IMR-90 (cell line): ENCODE results near the gene GABBR2.

Experiments used
- BHLHE40 ChIP-seq: fragments of 150-350 bp; IDR thresholded peaks from 2 replicates; pipeline ENCODE4 v1.6.1; 2016; ENCODE audit warnings: mild to moderate bottlenecking, low read depth, low read length
- CEBPB ChIP-seq: IDR thresholded peaks from 2 replicates; pipeline ENCODE4 v1.6.1; 2012; ENCODE audit warnings: low read depth, low read length, improper control_type of control experiment
- CTCF ChIP-seq: conservative IDR thresholded peaks from 2 replicates; pipeline ENCODE4 v1.5.1; 2012; ENCODE audit warnings: mild to moderate bottlenecking, low read depth, low read length, improper control_type of control experiment
- FOS ChIP-seq: fragments of 150-350 bp; IDR thresholded peaks from 2 replicates; pipeline ENCODE4 v1.6.1; 2016; ENCODE audit warnings: low read depth, low read length
- MAFK ChIP-seq: IDR thresholded peaks from 2 replicates; pipeline ENCODE4 v1.6.1; 2012; ENCODE audit warnings: low read depth, low read length, improper control_type of control experiment
- MXI1 ChIP-seq: IDR thresholded peaks from 2 replicates; pipeline ENCODE4 v1.6.1; 2012; ENCODE audit warnings: low read depth, mild to moderate bottlenecking, low read length, moderate library complexity, borderline replicate concordance
- POLR2A ChIP-seq: IDR thresholded peaks from 2 replicates; pipeline ENCODE4 v1.6.1; 2012; ENCODE audit warnings: mild to moderate bottlenecking, low read depth, low read length
- RAD21 ChIP-seq: IDR thresholded peaks from 2 replicates; pipeline ENCODE4 v1.6.1; 2012; ENCODE audit warnings: low read length, improper control_type of control experiment
- RCOR1 ChIP-seq: IDR thresholded peaks from 2 replicates; pipeline ENCODE4 v1.6.1; 2012; ENCODE audit warnings: mild to moderate bottlenecking, low read length, improper control_type of control experiment; ENCODE audit not compliant: insufficient replicate concordance
- RFX5 ChIP-seq: IDR thresholded peaks from 2 replicates; pipeline ENCODE4 v1.8.0; 2012; ENCODE audit warnings: low read depth, mild to moderate bottlenecking, low read length, moderate library complexity
- SMC3 ChIP-seq: fragments of 150-350 bp; IDR thresholded peaks from 2 replicates; pipeline ENCODE4 v1.6.1; 2016; ENCODE audit warnings: low read depth, mild to moderate bottlenecking, antibody characterized with exemption, low read length, moderate library complexity
- TF ChIP-seq, protein P1 (sequence below): fragments of 150-350 bp; IDR thresholded peaks from 2 replicates; pipeline ENCODE4 v1.6.1; 2017; ENCODE audit warnings: mild to moderate bottlenecking, antibody characterized with exemption, low read length, low read depth

DNA sequence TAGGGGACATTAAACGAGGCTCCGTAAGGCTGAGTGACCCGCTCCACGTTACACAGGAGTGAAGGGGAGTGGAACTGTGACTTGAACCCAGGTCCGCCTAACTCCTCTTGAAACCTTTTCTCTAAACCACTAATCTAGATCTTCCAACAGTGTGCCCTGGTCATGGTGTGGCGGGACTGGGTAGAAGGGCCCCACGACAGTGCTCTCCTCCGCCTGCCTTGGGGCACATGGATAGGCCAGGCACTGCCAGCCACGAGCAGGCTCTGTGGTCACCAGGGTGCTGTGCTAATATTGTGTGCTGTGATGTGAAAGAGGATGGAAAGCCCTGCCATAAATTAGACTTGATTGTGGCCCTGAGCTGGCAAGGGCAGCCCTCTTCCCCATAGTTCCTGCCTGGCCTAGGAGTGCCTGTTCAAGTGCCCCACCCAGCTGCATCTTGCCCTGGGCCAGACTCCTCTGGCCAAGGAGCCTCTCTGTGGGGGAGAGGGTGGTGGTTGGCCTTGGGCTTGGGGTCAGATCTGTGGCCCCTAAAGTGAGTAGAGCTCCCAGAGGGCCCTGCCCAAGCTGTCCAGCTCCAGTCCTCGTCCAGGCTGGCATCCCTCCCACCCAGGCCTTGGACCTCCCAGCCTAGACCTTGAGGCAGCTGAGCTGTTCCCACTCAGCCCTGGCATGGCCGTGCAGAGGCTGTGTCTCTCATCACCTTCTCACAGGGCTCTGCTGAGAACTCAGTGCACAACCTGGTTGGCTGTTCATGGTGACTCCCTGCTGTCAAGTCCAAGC lies 385.5 kb downstream of the GABBR2 start:
- TF ChIP-seq CTCF (no peak), POLR2A (no peak), MAFK (no peak), RCOR1 (no peak), SMC3 (no peak), RAD21 (no peak), MXI1 (no peak), BHLHE40 (no peak), FOS (no peak), CEBPB (no peak), RFX5 (no peak)
- TF ChIP-seq, protein P1, sequence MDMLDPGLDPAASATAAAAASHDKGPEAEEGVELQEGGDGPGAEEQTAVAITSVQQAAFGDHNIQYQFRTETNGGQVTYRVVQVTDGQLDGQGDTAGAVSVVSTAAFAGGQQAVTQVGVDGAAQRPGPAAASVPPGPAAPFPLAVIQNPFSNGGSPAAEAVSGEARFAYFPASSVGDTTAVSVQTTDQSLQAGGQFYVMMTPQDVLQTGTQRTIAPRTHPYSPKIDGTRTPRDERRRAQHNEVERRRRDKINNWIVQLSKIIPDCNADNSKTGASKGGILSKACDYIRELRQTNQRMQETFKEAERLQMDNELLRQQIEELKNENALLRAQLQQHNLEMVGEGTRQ: no peak
